Measurements from ENCODE around the gene HOXA7. TPM values are rescaled to one million over a fixed set of nuclear protein-coding genes. Genes with fewer than 3 reads are reported as not detected.

The HOXA7 gene
- total RNA-seq, 3 donors from 2014 or later: 17.1 to 29.8 (median 27.9) TPM

GRCh38 chr7:27176962-27177794, 20.7 kb upstream of the HOXA7 start:
- ATAC-seq (no peak), DNase-seq (peak in 2 of 3 donors; percentile 45 to 62)
- intact Hi-C loops (cut with DNase I, micrococcal nuclease): no loop called here
- H3K4me3 ChIP-seq: no peak overlapping the region
- H3K36me3 ChIP-seq (ENCODE audit: low read depth): no peaks in the 10 kb centered on the region
- H3K9me3 ChIP-seq: no peaks in the 10 kb centered on the region
- TF ChIP-seq CTCF (IDR thresholded peaks at IDR 0.05): no peak
- H3K4me1 ChIP-seq (ENCODE audit: low read depth): peaks cover 18% of the 10 kb centered on the region

GRCh38 chr7:27176524-27176845, 20.0 kb upstream of the HOXA7 start:
- Histone ChIP-seq H3K36me3 (ENCODE audit: low read depth) (no peaks in the 10 kb centered on the region), H3K4me3 (no peak overlapping the region), H3K4me1 (ENCODE audit: low read depth) (peaks cover 16% of the 10 kb centered on the region), H3K9me3 (no peaks in the 10 kb centered on the region)
- ATAC-seq: no peak
- intact Hi-C loops (cut with DNase I, micrococcal nuclease): no loop called here
- TF ChIP-seq CTCF (IDR thresholded peaks at IDR 0.05): no peak
- no peak for DNase-seq

GRCh38 chr7:27175626-27176523, 19.4 kb upstream of the HOXA7 start:
- Histone ChIP-seq H3K4me1 (ENCODE audit: low read depth) (peaks cover 16% of the 10 kb centered on the region), H3K36me3 (ENCODE audit: low read depth) (no peaks in the 10 kb centered on the region), H3K9me3 (no peaks in the 10 kb centered on the region), H3K4me3 (peak overlapping the region; percentile 7)
- ATAC-seq (peak; percentile 3), DNase-seq (peak in 2 of 3 donors; percentile 64 to 67)
- no peak for TF ChIP-seq CTCF (IDR thresholded peaks at IDR 0.05)
- intact Hi-C loops (cut with DNase I, micrococcal nuclease): no loop called here

- DNase-seq: peak; percentile 73 to 90 (median 85)
- H3K9me3 ChIP-seq: no peaks in the 10 kb centered on the region
- intact Hi-C loops (cut with DNase I, micrococcal nuclease): no loop called here
- no peak overlapping the region for H3K4me3 ChIP-seq
- no peaks in the 10 kb centered on the region for H3K36me3 ChIP-seq (ENCODE audit: low read depth)
- no peak for TF ChIP-seq CTCF (IDR thresholded peaks at IDR 0.05)
- H3K4me1 ChIP-seq (ENCODE audit: low read depth): peaks cover 13% of the 10 kb centered on the region
- peak; percentile 68 for ATAC-seq
Observed at GRCh38 chr7:27174874-27175625, 18.6 kb upstream of the HOXA7 start.
